ENCODE results near the gene ZSCAN9. TPM values are rescaled to one million over a fixed set of nuclear protein-coding genes. Genes with fewer than 3 reads are reported as not detected.

Gene ZSCAN9
- total RNA-seq, 4 donors from 2014 or later = 17.6 to 38.9 (median 24.6) TPM

- no peaks in the 10 kb centered on the region for H3K36me3 ChIP-seq
- H3K4me1 ChIP-seq = no peaks in the 10 kb centered on the region
- no peak overlapping the region for H3K27ac ChIP-seq
- no peak overlapping the region for H3K4me3 ChIP-seq
- no peaks in the 10 kb centered on the region for H3K9me3 ChIP-seq
- no peak for TF ChIP-seq CTCF (IDR thresholded peaks at IDR 0.05)
- TF ChIP-seq POLR2A (IDR thresholded peaks at IDR 0.05) = no peak
- intact Hi-C loops (cut with DNase I; ENCODE audit: low total_unique reads) = no loop called here
- no peak for DNase-seq
- H3K27me3 ChIP-seq = peaks cover 0 to 3% of the 10 kb centered on the region in 2 donors
Observed at GRCh38 chr6:28220257-28221133, 4.6 kb upstream of the ZSCAN9 start.

- TF ChIP-seq POLR2A (IDR thresholded peaks at IDR 0.05) (no peak), CTCF (IDR thresholded peaks at IDR 0.05) (no peak)
- H3K27me3 ChIP-seq = no peaks in the 10 kb centered on the region
- no peaks in the 10 kb centered on the region for H3K9me3 ChIP-seq
- H3K36me3 ChIP-seq = no peaks in the 10 kb centered on the region
- H3K27ac ChIP-seq = peak overlapping the region; percentile 80 to 83
- peak overlapping the region; percentile 68 to 83 for H3K4me3 ChIP-seq
- H3K4me1 ChIP-seq = no peaks in the 10 kb centered on the region
- no peak for DNase-seq
- intact Hi-C loops (cut with DNase I; ENCODE audit: low total_unique reads) = no loop called here
Observed at GRCh38 chr6:28224131-28225055, 682 bp upstream of the ZSCAN9 start.

GRCh38 chr6:28226460-28226859 lies 1.4 kb downstream of the ZSCAN9 start:
- Histone ChIP-seq H3K9me3 (no peaks in the 10 kb centered on the region), H3K36me3 (no peaks in the 10 kb centered on the region), H3K27ac (no peak overlapping the region), H3K27me3 (no peaks in the 10 kb centered on the region), H3K4me1 (no peaks in the 10 kb centered on the region), H3K4me3 (no peak overlapping the region)
- intact Hi-C loops (cut with DNase I; ENCODE audit: low total_unique reads) = no loop called here
- TF ChIP-seq POLR2A (IDR thresholded peaks at IDR 0.05) = no peak
- TF ChIP-seq CTCF (IDR thresholded peaks at IDR 0.05) = no peak
- DNase-seq = no peak

GRCh38 chr6:28232785-28233184 lies 7.7 kb downstream of the ZSCAN9 start:
- H3K9me3 ChIP-seq = no peaks in the 10 kb centered on the region
- H3K27ac ChIP-seq = no peak overlapping the region
- H3K27me3 ChIP-seq = no peaks in the 10 kb centered on the region
- TF ChIP-seq POLR2A (IDR thresholded peaks at IDR 0.05) (no peak), CTCF (IDR thresholded peaks at IDR 0.05) (no peak)
- intact Hi-C loops (cut with DNase I; ENCODE audit: low total_unique reads) = no loop called here
- no peak for DNase-seq
- no peak overlapping the region for H3K4me3 ChIP-seq
- H3K4me1 ChIP-seq = no peaks in the 10 kb centered on the region
- H3K36me3 ChIP-seq = no peaks in the 10 kb centered on the region

Measured in uterus (tissue), 4 donors.